T follicular helper cell (primary cell): ENCODE data around the gene POLR2F.
"Not testable (repeated sequence)": the region's sequence is repeated elsewhere in the genome, so short reads cannot be mapped to it uniquely, and the experiment has no call there.

ENCODE experiments used
- DNase-seq: peaks from one replicate; pipeline ENCODE4 v3.0.0-alpha.2; 2020; ENCODE audit warnings: low read depth

The POLR2F gene

DNA sequence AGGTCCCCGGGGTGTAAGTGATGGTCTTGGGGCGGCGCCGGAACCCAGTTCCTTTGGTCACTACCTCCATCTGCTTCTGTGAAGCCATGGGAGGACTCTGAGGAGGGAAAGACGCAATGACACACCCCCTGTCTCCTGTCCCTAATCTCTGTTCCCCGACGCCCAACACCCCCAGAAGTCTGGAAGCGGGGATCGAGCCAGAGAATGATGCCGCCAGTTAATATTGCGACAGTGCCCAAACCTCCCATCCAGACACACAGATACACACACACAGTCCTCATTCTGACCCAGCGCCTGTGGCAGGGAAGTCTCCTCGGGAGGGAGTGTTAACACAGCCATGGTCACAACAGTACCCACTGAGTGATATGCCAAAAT is 450 bp upstream of the POLR2F start:
- DNase-seq: no peak

DNA sequence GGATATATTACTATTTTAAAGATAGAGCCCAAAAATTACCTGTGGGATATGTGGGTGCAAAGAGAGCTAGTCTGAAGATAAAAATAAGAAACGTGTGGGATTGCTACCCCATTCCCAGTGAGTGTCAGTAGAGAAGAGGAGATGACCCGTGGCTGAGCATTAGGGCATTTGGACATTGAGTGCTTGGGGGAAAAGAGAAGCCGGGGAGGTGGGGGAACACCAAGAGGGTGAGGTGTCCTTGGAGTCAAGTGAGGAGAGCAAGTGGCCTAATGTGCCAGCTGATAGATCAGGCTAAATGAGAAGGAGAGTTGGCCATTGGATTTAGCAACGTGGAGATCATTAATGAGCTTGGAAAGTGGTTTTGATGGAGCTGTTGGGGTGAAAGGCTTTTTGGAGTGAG is 1.2 kb downstream of the POLR2F start:
- DNase-seq: no peak

DNA sequence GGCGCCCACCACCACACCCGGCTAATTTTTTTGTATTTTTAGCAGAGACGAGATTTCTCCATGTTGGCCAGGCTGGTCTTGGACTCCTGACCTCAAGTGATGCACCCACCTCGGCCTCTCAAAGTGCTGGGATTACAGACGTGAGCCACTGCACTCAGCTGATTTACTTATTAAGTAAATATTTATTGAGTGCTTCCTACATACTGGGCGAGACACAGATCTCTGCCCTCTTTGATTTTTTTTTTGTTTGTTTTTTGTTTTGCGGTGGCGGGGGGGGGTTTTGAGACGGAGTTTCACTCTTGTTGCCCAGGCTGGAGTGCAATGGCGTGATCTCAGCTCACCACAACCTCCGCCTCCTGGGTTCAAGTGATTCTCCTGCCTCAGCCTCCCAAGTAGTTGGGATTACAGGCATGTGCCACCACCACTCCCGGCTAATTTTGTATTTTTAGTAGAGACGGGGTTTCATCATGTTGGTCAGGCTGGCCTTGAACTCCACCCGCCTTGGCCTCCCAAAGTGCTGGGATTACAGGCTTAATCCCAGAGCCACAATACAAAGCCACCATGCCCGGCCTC is 2.4 kb downstream of the POLR2F start:
- DNase-seq: not testable (repeated sequence)

DNA sequence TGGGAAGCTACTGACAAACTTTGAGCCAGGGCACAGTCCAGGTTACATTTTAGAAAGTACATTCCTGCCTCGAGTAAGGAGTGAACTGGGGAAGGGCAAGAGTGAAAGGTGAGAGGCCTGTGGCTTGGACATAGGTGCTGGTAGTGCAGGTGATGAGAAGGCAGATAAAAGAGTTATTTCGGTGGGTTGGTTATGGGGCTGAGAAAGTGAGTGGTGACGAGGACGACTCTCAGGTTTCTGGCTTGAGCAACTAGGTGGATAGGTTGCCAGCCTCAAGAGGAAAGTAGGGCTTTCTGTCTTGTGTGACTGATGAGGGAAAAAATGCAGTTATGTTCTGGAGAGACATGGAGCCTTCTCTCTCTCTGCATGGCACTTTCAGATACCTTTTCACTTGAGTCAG is 3.7 kb downstream of the POLR2F start:
- no peak for DNase-seq

DNA sequence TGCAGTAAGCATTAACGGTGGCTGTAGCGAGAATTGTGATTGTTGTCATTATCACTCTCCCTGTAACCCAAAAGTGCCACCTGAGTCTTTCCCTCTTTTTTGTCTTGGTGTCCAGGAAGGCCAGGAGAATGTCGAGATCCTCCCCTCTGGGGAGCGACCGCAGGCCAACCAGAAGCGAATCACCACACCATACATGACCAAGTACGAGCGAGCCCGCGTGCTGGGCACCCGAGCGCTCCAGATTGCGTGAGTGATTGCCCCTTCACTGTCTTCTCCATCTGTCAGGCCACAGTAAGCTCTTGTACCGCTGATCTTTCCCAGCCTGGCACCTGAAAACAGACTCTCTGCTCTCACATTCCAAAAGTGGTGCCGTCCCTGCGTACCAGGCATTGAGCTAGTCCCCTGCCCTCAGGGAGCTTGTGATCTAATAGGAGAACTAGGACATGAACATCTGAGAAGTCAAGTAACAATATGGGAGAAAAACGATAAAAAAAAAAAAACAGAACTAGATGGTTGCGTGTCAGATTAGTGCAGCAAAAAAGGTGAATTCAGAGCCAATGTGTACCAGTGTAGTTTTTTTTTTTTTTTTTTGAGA is 5.8 kb downstream of the POLR2F start:
- DNase-seq: no peak

DNA sequence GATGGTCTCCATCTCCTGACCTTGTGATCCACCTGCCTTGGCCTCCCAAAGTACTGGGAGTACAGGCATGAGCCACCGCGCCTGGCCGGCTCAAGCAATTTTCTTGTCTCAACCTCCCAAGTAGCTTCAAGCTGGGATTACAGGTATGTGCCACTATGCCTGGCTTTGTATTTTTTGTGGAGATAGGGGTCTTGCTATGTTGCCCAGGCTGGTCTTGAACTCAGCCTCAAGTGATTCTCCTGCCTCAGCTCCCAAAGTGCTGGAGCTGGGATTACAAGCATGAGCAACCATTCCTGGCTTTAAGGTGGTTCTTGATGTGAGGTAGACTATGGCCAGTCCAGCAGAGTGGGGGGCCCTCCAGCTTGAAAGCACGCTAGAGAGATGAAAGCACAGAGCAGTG is 7.6 kb downstream of the POLR2F start:
- no peak for DNase-seq

DNA sequence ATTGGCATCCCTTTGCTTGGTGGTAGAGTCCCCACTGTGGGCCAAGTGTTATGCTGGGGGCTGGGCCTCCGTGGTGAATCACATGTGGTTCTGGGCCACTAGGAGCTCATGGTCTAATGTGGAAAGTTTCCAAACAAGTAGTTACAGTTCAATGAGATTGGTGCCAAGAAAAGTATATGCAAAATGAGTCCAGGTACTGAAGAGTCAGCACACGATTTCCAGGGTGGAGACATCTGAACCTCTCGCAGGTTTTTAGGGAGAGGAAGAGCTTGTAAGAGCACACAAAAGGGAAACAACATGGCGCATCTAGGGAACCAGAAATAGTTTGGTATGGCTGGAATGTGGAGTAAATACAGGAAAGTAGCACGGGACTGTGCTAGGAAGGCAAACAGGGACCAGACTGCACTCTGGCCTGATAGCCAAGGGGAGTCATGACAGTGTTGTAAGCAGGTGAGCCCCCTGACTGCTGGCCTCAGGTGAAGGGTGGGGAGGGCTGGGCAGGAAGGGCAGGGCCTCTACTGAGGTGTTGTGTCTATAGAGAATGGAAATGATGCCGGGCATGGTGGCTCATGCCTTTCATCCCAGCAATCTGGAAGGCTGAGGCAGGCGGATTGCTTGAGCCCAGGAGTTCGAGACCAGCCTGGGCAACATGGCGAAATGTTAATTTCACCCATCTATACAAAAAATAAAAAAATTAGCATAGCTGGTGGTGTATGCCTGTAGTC is 12.6 kb downstream of the POLR2F start:
- DNase-seq: no peak

DNA sequence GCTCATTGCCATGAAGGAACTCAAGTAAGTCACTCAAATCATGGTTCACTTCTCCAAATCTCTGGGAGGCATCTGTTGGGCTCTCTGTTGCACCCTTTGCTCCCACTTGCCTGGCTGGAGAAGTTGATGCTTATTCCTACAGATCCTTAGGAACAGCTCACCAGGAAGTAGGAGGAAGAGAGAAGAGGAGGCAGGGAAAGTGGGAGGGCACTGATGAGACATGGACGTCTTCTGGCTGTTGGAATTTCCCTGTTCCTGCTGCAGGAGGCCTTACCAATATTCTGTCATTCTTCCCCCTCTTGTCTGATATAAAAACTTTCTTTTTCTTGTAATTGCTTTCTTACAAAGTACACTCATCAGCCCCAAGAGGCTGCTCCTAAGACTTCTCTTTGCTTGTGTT is 13.6 kb downstream of the POLR2F start:
- no peak for DNase-seq

DNA sequence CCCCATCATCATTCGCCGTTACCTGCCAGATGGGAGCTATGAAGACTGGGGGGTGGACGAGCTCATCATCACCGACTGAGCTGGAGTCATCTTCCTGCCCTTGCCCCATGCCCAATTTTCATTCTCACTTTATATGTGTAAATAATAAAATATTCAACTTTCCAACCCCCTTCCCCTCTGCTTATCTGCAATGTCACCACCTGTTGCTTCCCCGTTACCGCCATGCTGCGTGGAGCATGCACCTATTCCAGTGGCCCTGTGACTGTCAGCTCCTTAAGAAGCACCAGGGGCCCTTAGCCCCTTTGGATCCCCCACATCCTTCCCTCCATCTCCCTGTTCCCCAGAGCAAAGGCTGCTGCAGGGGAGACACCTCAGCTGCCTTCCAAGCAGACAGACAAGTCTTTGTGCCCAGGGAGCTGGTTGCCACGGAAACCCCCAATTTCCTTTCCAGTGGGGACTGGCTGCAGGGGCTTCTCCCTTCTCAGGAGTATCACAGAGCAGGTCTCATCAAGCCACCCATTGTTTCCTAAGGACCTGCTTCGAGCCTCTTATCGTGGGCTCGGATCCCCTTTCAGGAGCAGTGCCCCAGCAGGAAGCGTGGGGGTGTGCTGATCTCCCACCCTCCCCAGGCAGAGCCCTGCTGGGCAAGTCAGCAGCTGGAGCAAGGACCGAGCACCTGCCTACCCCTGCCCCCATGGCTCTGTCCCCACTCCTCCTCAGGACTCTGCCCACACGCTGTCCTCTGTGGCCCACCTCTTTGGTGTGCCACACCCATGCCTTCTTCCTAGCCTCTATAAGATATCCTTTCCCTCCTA is 14.3 kb downstream of the POLR2F start:
- no peak for DNase-seq

DNA sequence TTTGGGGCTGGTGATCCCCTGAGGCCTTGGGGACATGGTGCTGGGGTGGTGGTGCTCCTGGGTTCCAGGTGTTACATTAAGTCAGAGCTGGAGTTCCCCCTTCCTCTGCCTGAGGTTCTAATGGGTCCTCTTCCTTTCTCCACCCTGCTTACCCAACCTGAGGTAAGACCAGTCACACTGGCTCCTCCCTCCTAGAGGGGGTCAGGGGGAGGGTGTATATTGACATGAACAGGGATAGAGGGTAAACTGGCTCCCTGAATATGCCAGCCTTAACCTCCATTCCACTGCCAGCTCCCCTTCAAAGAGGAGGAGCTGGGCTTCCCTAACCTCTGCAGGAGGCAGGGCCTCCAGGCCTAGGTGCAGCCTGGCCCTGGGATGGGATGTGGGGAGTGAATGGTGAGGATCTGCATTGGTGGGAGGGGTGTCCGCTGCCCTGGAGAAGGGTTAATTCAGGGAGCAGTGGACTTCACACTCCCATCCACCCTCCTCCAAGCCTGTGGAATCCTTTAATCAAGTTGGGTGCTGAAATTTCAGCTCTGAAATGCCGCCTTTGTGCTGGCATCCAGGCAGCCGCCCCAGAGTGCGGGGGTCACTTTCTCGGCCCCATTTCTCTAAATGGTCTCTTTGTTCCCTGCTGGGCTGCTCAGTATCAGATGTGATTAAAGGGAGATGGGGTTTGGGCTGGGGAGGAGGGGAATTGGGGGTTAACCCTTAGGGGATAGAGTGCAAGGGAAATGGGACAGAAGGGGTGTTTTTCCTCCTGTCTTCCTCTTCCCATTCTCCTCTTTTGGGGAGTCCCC is 15.2 kb downstream of the POLR2F start:
- DNase-seq: no peak

DNA sequence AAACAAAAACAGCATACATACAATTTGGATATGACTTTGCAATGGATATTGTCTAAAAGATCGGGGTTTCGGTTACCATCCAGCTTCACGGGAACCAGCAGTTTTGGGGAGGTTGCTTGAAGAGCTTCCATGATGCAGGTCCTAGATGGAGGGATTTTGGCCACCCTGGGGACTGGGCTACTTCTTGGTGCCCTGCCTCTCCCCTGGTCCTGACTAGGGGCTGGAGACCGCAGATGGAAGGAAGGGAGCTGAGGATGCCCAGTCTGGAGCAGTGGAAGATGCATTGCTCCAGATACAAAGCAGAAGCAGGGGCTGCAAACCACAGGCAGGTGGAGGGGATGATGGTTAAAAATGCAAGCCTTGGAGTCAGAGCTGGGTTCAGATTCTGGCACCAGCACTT is 17.4 kb downstream of the POLR2F start:
- no peak for DNase-seq

DNA sequence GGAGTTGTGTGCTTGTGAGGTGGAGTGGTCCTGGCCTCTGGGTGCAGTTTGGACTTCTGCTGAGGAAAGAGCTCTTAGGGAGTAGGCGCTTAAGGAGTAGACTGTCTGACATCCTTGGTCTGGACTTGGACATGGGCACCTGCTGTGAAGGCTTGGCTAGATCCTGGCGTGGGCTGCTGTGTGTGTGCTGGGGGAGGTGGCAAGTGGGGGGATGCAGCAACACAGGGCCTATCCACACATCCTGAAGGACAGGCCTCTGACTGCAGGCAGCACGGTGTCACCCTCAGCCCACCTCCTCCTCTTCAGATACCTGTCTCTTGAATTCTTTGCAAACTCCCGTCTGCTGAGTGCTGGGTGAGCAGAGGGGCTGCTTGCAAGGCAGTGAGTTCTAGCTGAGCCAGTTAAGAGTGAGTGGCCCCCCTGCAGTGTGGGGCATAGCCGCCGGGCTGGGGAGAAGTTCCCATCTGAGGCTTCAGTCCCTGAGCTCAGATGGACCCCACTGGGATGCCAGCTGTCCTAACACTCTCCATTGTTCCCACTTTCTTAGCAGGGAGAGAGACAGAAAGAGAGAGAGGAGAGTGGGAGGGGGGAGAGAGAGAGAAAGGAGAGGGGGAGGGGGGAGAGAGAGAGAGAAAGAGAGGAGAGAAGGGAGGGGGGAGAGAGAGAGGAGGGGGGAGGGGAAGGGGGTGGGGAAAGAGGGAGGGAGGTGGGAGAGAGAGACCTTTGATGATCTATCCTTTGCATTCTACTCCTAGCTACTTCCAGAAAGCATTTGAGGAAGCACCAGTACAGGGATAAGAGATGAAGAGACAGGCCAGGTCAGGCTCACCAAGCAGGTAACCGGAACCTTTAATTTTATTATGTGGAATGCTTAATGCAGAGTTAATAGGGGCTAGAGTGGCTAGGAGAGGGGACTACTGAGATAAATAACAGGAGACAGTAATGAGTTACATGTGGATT is 18.3 kb downstream of the POLR2F start:
- no peak for DNase-seq

DNA sequence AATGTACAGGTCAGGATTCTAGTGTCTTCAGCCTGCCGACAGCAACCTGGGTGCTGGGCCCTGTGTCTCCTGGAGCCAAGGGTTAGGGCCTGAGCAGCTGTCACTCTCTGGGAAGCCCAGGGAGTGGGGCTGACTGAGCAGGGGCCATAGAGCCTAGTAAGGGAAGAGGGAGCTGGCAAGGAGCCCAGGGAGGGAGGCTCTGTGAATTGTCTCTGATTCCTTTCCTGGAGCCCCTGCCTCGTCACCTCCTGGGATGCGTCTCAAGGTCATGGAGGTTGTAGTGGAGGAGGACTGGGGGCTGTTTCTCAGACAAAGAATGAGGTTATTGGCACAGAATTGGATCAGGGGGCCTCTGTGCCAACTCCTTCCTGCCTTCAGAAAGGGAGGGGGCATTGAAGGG is 19.0 kb downstream of the POLR2F start:
- no peak for DNase-seq

DNA sequence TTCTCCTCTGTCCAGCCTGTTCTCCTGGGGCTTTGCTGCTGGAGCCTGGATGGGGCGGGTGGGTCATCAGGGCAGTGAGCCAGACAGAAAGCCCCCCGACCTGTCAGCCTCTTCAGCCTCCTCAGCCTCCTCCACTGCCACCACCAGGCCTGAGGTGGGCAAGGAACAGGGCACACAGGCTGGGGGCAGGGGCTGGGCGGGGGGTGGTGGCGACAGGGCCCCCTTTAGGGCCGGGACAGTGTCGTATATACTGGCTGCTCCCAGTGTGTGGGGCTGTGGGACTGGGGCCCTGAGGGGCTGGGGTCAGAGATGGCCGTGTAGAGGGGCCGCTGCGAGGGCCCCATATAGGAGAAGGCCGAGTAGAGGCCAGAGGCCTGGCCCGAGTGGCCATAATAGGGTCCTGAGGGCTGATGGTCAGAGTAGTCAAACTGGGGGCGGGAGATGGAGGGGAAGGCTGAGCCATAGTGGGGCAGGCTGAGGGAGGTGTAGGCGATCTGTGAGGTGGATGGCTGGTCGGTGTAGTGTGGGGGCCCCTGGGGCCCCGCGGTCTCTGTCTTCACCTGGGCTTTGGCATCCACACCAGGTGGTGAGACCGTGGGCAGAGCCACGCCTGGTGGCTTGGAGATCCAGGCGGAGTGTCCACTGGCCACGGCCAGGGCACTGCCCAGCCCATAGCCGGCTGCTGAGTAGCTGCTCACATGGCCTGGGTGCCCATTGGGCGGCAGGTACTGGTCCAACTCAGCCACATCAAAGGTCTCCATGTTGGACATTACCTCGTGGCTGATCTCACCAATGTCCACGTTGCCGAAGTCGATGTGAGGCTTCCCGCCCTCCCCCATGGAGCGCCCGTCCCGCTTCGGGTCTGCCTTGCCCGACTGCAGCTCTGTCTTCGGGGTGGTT is 20.0 kb downstream of the POLR2F start:
- no peak for DNase-seq

DNA sequence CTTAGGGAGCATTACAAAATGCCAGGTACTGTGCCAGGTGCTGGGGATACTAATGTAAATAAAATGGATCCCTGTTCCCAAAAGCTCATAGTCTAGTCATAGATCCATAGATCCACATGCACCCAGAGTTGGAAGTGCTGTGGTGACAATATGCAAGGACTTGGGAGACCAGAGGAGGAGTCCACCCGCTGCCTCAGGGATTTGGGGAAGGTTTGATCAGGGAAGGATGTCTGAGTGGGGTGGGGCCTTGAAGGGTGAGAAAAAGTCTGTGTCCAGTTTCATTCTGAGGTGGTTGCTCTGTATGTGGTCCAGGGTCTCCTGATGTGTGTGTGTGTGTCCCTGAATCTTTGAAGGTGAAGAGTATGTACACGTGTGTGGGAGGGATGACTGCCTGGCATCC is 21.7 kb downstream of the POLR2F start:
- DNase-seq: no peak

DNA sequence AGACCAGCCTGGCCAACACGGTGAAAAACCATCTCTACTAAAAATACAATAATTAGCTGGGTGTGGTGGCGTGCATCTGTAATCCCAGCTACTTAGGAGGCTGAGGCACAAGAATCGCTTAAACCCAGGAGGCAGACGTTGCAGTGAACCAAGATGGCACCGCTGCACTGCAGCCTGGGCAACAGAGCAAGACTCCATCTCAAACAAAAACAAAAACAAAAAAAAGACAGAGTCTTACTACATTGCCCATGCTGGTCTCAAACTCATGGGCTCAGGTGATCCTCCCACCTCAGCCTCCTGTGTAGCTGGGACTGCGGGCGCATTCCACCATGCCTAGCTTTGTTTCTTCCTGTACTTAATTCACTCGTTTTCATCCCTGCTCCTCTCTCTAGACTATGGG is 22.5 kb downstream of the POLR2F start:
- DNase-seq: not testable (repeated sequence)

DNA sequence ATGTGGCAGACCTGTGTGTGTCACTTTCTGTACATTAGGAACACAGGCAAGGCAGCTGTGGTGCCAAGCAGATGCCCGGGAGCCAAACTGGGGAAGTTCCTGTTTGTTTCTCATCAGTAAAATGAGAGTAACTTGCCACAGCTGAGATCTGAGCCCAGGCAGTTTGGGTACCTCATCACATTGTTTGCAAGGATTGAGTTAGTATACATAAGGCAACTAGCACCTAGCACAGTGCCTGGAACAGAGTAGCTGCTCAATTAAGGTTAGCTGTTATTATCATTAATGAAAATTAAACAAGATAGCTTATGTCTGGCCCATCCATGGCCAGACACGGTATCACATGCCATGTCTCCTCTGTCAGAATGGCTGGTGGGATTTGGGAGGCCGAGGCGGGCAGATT is 23.0 kb downstream of the POLR2F start:
- no peak for DNase-seq

DNA sequence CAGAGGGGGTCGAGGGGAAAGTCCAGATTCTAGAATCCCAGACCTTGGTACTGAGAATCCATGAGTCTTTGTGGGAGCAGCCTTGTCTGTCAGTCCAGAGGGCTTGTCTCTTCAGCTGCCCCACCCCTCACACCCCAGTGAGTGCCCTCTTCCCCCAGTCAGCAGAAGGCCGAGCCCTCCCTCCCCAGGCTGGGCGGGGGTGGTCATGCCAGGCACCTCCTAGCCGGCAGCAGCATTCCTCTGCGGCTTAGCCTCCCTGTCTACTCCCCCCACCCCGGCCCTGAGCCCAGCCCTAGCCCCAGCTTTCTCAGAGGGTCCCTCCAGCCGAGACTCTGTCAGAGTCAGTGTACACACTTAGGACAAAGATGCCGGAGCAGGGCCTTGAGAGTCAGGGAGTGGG is 26.3 kb downstream of the POLR2F start:
- no peak for DNase-seq

DNA sequence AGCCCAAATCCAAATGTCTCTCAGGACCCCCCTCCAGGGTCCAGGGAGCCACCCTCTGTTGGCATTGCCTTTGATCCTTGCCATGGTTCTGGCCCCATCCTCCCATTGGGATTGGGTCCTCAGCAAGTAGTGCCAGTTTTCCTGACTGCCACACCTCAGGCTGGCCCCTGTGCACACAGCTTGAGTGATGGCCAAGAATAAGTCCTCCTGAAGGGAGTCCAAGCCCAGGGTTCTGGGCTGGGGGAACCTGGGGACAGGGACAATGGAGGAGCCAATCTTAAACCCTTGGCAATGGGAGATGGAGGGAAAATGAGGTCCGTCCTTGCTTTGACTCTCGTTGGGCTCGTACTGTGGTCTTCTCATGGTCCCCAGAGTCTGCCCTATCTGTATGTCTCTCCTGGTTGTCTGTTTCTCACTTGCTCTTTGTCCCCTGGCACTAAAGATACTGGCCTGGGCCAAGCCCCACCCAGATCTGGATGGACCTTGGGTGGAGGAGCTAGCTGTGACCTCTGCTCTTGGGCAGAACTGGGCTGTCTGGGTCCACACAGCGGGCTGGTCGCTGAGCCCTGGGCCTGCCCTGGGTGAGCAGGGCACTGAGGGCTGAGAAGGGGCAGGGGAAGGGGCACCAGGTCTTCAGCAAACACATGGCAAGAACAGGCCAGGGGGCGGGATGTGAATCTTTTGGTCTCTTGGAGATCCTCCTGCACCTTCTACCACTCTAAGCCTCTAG is 27.9 kb downstream of the POLR2F start:
- DNase-seq: no peak
